OCI-LY1 (cell line): ENCODE data around the gene RANGAP1.

Experiments
- H2AFZ ChIP-seq: fragments of 200-600 bp; sonication (generic), shearing (Covaris generic); 2 replicates; pipeline ENCODE4 v1.6.0; 2014; ENCODE audit warnings: antibody characterized with exemption, mild to moderate bottlenecking, low read length
- H3F3A ChIP-seq: fragments of 200-600 bp; sonication (generic), shearing (Covaris generic); 2 replicates; pipeline ENCODE4 v1.6.0; 2014; ENCODE audit warnings: mild to moderate bottlenecking, antibody characterized with exemption, low read length, moderate library complexity; ENCODE audit not compliant: insufficient read depth
- H3K27ac ChIP-seq: fragments of 200-600 bp; sonication (generic); 2 replicates; pipeline ENCODE4 v1.5.1; 2014; ENCODE audit warnings: low read length, mixed run types, mild to moderate bottlenecking, low read depth; ENCODE audit not compliant: poor library complexity, severe bottlenecking
- H3K27me3 ChIP-seq: fragments of 200-600 bp; sonication (generic); 2 replicates; pipeline ENCODE4 v1.6.0; 2014; ENCODE audit warnings: antibody characterized with exemption, mild to moderate bottlenecking, low read length, moderate library complexity; ENCODE audit not compliant: insufficient read depth
- H3K36me3 ChIP-seq: fragments of 200-600 bp; sonication (generic); 2 replicates; pipeline ENCODE4 v1.6.1; 2014; ENCODE audit warnings: mild to moderate bottlenecking, antibody characterized with exemption, low read length, moderate library complexity, mixed read lengths; ENCODE audit not compliant: insufficient read depth
- H3K4me1 ChIP-seq: fragments of 200-600 bp; sonication (generic); 2 replicates; pipeline ENCODE4 v1.5.1; 2014; ENCODE audit warnings: mild to moderate bottlenecking, low read length, moderate library complexity; ENCODE audit not compliant: insufficient read depth, severe bottlenecking
- H3K4me2 ChIP-seq: fragments of 200-600 bp; sonication (generic), shearing (Covaris generic); 2 replicates; pipeline ENCODE4 v1.6.1; 2014; ENCODE audit warnings: low read length
- H3K4me3 ChIP-seq: fragments of 200-600 bp; sonication (generic); 2 replicates; pipeline ENCODE4 v1.5.1; 2014; ENCODE audit warnings: low read length, low read depth, mild to moderate bottlenecking, mixed read lengths; ENCODE audit not compliant: poor library complexity, severe bottlenecking
- H3K79me2 ChIP-seq: fragments of 200-600 bp; shearing (Covaris generic); 2 replicates; pipeline ENCODE4 v1.6.1; 2016; ENCODE audit warnings: mixed run types, low read length, mixed read lengths; ENCODE audit not compliant: insufficient read depth
- H3K9ac ChIP-seq: fragments of 200-600 bp; sonication (generic), shearing (Covaris generic); 2 replicates; pipeline ENCODE4 v1.6.1; 2014; ENCODE audit warnings: mild to moderate bottlenecking, low read length, mixed read lengths
- H3K9me2 ChIP-seq: fragments of 200-600 bp; sonication (generic), shearing (Covaris generic); 2 replicates; pipeline ENCODE4 v1.6.1; 2014; ENCODE audit warnings: low read depth, mild to moderate bottlenecking, low read length, mixed read lengths
- H3K9me3 ChIP-seq: fragments of 200-600 bp; shearing (Covaris generic); 2 replicates; pipeline ENCODE4 v1.6.1; 2014; ENCODE audit warnings: low read length, mixed read lengths
- H4K20me1 ChIP-seq: fragments of 200-600 bp; sonication (generic), shearing (Covaris generic); 2 replicates; pipeline ENCODE4 v1.6.0; 2016; ENCODE audit warnings: mild to moderate bottlenecking, low read length; ENCODE audit not compliant: insufficient read depth
- EZH2 ChIP-seq: fragments of 200-600 bp; sonication (generic), shearing (Covaris generic); IDR thresholded peaks from 2 replicates; pipeline ENCODE4 v1.8.0; 2017; ENCODE audit warnings: borderline replicate concordance, mixed run types, mild to moderate bottlenecking, antibody characterized with exemption, low read length, moderate library complexity, mixed read lengths
- TF ChIP-seq, protein P1 (sequence below): fragments of 200-600 bp; sonication (generic), shearing (Covaris generic); IDR thresholded peaks from 2 replicates; pipeline ENCODE4 v1.5.1; 2017; ENCODE audit warnings: mild to moderate bottlenecking, antibody characterized with exemption, low read length, moderate library complexity, mixed read lengths

The RANGAP1 gene, protein sequence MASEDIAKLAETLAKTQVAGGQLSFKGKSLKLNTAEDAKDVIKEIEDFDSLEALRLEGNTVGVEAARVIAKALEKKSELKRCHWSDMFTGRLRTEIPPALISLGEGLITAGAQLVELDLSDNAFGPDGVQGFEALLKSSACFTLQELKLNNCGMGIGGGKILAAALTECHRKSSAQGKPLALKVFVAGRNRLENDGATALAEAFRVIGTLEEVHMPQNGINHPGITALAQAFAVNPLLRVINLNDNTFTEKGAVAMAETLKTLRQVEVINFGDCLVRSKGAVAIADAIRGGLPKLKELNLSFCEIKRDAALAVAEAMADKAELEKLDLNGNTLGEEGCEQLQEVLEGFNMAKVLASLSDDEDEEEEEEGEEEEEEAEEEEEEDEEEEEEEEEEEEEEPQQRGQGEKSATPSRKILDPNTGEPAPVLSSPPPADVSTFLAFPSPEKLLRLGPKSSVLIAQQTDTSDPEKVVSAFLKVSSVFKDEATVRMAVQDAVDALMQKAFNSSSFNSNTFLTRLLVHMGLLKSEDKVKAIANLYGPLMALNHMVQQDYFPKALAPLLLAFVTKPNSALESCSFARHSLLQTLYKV

DNA sequence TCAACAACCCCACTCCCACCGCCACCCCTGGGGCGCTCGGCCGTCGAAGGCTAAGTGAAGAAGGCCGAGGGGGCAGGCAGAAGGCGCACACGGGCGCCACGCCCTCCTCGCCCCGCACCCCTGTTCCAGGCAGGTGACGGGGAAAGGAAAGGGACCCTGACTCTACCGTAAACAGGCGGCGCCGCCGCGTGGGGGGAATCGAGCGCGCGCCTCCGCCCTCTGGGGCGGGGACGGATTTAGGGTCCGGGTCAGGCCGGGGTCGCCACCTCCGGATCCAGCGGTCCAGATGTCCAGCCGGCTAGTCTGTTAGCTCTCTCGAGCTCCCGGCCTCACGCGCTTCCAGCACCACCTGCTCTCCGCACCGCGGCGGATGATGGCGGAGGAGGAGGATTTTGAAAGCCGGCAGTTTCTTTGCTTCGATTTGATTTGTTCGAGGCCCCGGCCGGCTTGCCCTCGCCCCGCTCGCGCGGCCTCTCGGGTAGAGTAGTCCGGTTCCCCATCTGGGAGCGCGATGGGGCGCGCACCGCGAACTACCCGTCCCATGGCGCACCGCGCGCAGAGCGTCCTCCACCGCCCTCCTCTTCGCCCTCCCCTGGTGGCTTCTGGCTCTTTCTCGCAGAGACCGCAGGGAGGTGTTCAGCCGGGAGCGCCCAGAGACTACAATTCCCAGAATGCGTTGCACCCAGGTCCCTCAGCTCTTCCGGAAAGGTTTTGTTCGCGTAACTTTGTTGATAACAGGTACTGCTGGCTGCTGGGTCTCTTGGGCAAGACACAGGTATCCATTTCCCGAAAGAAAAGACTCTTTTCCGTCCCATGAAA is at the start of gene RANGAP1:
Gene RANGAP1, minus strand, starts transcription at position 368 of the 819 bp plus-strand sequence. CDS start 5,143 bp downstream, outside the sequence.
- Histone ChIP-seq H3K4me1 (peaks cover 17% of the 10 kb centered on the region), H3K4me3 (peak within 1 kb of the TSS; percentile 78), H4K20me1 (no peaks in the 10 kb centered on the region), H3K9me3 (no peaks in the 10 kb centered on the region), H3K4me2 (peak within 1 kb of the TSS; percentile 85), H2AFZ (peak within 1 kb of the TSS; percentile 61), H3K27me3 (no peaks in the 10 kb centered on the region), H3K9me2 (no peaks in the 10 kb centered on the region), H3F3A (no peaks in the 10 kb centered on the region), H3K79me2 (peaks cover 25% of the 10 kb centered on the region), H3K27ac (peak within 1 kb of the TSS; percentile 85), H3K9ac (peak within 1 kb of the TSS; percentile 78), H3K36me3 (peaks cover 33% of the 10 kb centered on the region)
- TF ChIP-seq EZH2: no peak
- TF ChIP-seq, protein P1, sequence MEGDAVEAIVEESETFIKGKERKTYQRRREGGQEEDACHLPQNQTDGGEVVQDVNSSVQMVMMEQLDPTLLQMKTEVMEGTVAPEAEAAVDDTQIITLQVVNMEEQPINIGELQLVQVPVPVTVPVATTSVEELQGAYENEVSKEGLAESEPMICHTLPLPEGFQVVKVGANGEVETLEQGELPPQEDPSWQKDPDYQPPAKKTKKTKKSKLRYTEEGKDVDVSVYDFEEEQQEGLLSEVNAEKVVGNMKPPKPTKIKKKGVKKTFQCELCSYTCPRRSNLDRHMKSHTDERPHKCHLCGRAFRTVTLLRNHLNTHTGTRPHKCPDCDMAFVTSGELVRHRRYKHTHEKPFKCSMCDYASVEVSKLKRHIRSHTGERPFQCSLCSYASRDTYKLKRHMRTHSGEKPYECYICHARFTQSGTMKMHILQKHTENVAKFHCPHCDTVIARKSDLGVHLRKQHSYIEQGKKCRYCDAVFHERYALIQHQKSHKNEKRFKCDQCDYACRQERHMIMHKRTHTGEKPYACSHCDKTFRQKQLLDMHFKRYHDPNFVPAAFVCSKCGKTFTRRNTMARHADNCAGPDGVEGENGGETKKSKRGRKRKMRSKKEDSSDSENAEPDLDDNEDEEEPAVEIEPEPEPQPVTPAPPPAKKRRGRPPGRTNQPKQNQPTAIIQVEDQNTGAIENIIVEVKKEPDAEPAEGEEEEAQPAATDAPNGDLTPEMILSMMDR: no peak

DNA sequence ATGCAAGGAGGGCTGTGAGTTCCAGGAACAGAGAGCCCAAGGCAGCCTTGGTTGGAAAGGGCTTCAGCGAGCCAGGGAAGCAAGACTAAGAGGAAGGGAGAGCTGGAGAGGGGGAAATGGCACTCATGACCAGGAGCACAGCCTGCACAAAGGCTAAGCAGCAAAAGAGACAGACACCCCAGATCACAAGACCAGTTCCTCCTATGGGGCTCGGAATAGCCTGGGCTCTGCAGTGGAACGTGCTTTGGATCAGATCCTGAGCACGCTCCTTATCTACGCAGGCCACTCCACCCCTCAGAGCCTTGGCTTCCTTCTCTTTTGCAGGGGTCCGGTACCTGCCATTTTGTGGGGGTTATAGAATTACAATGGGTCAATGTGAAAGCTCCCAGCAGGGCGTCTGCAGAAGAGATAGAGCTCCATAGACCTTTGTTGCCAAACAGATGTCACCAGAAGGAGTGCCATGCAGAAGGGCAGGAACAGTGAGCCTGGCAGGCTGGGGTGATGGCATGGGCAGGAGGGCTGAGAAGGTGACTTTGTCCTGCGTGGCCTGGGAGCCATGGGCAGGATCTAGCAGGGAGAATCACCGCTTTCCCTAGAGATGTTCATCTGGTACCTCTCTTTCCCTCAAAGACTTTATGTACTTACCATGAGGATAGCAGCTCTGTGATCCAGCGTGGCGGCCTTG is 49.1 kb upstream of the RANGAP1 start:
- no peaks in the 10 kb centered on the region for H3F3A ChIP-seq
- no peak for TF ChIP-seq EZH2
- TF ChIP-seq, protein P1: no peak
- no peaks in the 10 kb centered on the region for H4K20me1 ChIP-seq

DNA sequence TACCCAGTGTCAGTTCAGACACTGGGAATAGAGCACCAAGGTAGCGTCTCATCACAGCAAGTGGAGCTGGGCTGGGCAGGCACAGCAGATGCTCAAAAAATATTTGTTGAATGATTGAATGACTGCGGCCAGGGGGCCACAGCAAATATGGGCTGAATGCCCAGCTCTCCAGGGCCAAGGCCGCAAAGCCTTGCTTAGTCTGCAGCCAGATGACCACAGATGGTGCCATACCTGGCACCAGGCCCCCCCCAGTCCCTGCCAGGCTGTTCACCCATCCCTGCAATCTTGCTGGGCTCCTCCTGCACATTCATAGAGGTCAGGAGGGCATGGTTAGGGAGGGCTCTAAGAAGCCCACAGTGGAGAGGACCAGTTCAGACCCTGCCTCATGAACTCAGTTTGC is 48.2 kb upstream of the RANGAP1 start:
- no peaks in the 10 kb centered on the region for H3K79me2 ChIP-seq
- no peaks in the 10 kb centered on the region for H3K9me3 ChIP-seq
- no peak overlapping the region for H3K4me2 ChIP-seq
- no peaks in the 10 kb centered on the region for H3K4me1 ChIP-seq
- peaks cover 46% of the 10 kb centered on the region for H3K36me3 ChIP-seq
- H3F3A ChIP-seq: no peaks in the 10 kb centered on the region
- H3K27ac ChIP-seq: no peak overlapping the region
- H4K20me1 ChIP-seq: no peaks in the 10 kb centered on the region
- no peak overlapping the region for H3K4me3 ChIP-seq
- H3K9me2 ChIP-seq: no peaks in the 10 kb centered on the region
- no peaks in the 10 kb centered on the region for H3K27me3 ChIP-seq
- TF ChIP-seq, protein P1: no peak
- no peak for TF ChIP-seq EZH2
- no peak overlapping the region for H3K9ac ChIP-seq
- no peak overlapping the region for H2AFZ ChIP-seq

More for the DNA sequence above, 49.1 kb upstream of the RANGAP1 start:
- no peak overlapping the region for H3K4me2 ChIP-seq
- no peaks in the 10 kb centered on the region for H3K27me3 ChIP-seq
- no peak overlapping the region for H3K4me3 ChIP-seq
- no peaks in the 10 kb centered on the region for H3K4me1 ChIP-seq
- H3K36me3 ChIP-seq: peaks cover 49% of the 10 kb centered on the region
- no peak overlapping the region for H2AFZ ChIP-seq
- no peaks in the 10 kb centered on the region for H3K9me2 ChIP-seq
- no peaks in the 10 kb centered on the region for H3K79me2 ChIP-seq
- H3K9me3 ChIP-seq: no peaks in the 10 kb centered on the region
- H3K27ac ChIP-seq: no peak overlapping the region
- no peak overlapping the region for H3K9ac ChIP-seq
